H1 (cell line): ENCODE measurements around the gene RNF151.

Experiments used
- CHD1 ChIP-seq: IDR thresholded peaks from 2 replicates; pipeline ENCODE4 v1.6.1; 2012; ENCODE audit warnings: low read depth, low read length, improper control_type of control experiment
- EP300 ChIP-seq, 2 experiments: IDR thresholded peaks; 1 replicate in 1 of 2; 2 replicates in 1 of 2; pipeline ENCODE4 v1.6.1; 2011 to 2012; ENCODE audit warnings: low read depth in 2 of 2, low read length in 2 of 2, mild to moderate bottlenecking in 2 of 2, borderline replicate concordance in 1 of 2, inconsistent platforms in 1 of 2, moderate library complexity in 1 of 2
- EZH2 ChIP-seq: fragments of 200-600 bp; sonication (generic); IDR thresholded peaks from 2 replicates; pipeline ENCODE4 v1.7.1; 2012; ENCODE audit warnings: low read depth, mild to moderate bottlenecking, moderate library complexity, low read length, inconsistent platforms; ENCODE audit not compliant: severe bottlenecking
- GABPA ChIP-seq: IDR thresholded peaks from 2 replicates; pipeline ENCODE4 v1.6.1; 2011; ENCODE audit warnings: mild to moderate bottlenecking, low read length, moderate library complexity, borderline replicate concordance; ENCODE audit not compliant: insufficient read depth
- POLR2A ChIP-seq, 2 experiments: IDR thresholded peaks; 1 replicate in 1 of 2; 2 replicates in 1 of 2; pipeline ENCODE4 v1.6.1; 2011; ENCODE audit warnings: low read depth in 2 of 2, low read length in 2 of 2, mild to moderate bottlenecking in 2 of 2; ENCODE audit errors: control extremely low read depth in 1 of 2
- RFX5 ChIP-seq: IDR thresholded peaks from 2 replicates; pipeline ENCODE4 v1.6.1; 2011; ENCODE audit warnings: low read depth, low read length, improper control_type of control experiment, borderline replicate concordance
- SUZ12 ChIP-seq: fragments of 200-600 bp; sonication (generic); IDR thresholded peaks from 2 replicates; pipeline ENCODE4 v1.6.1; 2012; ENCODE audit warnings: mild to moderate bottlenecking, inconsistent platforms, low read length, moderate library complexity, mixed read lengths
- TF ChIP-seq, protein P1 (sequence below), 3 experiments: IDR thresholded peaks; 1 replicate in 2 of 3; 2 replicates in 1 of 3; pipeline versions ENCODE4 v1.5.1 to v1.6.1; 2011; ENCODE audit warnings: low read length in 3 of 3, mild to moderate bottlenecking in 3 of 3, inconsistent platforms in 2 of 3, low read depth in 1 of 3, moderate library complexity in 1 of 3; ENCODE audit not compliant: insufficient read depth in 1 of 3; ENCODE audit errors: control extremely low read depth in 1 of 3

DNA sequence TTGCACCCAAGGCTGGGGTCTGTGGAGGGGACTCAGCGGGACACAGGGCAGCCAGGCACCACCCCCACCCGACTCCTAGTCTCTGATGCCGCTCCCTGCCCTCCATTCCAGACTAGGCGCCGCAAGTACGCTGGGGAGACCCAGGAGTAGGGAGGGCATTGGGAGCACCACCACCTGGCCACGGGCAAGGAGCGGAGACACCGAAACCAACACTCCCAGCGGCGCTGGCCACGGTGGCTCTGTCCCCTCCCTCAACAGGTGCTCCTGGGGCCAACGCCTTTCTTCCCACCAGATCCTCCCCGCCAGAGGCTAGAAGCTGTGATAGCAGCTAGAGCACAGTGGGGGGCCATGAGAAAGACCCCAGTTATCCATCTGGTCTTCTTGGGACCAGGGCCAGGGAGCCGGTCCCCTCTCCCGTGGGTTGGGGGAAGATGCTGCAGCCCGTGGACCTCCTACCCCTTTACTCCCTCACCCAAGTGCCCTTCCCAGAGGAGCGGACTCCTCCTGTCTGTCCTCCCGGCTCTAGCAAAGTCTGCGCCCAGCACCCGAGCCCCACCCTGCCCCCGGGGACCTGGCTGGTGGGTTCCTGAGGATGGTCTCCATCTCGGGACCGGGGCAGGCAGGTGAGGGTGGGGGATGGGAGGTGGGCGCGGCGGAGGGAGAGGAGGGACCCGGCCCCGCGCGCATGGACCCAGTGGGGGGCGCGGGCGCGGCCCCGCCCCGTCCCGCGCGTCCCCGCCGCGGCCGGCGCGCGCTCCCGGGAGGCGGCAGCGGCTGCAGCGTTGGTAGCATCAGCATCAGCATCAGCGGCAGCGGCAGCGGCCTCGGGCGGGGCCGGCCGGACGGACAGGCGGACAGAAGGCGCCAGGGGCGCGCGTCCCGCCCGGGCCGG, 22.8 kb downstream of the RNF151 start, which contains the start of gene SYNGR3:
- TF ChIP-seq EZH2 = no peak
- no peak for TF ChIP-seq GABPA
- no peak for TF ChIP-seq RFX5
- TF ChIP-seq SUZ12 = peak; percentile 25; the same call in 1 of the 2 replicates
- TF ChIP-seq, protein P1, sequence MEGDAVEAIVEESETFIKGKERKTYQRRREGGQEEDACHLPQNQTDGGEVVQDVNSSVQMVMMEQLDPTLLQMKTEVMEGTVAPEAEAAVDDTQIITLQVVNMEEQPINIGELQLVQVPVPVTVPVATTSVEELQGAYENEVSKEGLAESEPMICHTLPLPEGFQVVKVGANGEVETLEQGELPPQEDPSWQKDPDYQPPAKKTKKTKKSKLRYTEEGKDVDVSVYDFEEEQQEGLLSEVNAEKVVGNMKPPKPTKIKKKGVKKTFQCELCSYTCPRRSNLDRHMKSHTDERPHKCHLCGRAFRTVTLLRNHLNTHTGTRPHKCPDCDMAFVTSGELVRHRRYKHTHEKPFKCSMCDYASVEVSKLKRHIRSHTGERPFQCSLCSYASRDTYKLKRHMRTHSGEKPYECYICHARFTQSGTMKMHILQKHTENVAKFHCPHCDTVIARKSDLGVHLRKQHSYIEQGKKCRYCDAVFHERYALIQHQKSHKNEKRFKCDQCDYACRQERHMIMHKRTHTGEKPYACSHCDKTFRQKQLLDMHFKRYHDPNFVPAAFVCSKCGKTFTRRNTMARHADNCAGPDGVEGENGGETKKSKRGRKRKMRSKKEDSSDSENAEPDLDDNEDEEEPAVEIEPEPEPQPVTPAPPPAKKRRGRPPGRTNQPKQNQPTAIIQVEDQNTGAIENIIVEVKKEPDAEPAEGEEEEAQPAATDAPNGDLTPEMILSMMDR (IDR thresholded peaks at IDR 0.05; ENCODE audit: control extremely low read depth in 1 of 3, insufficient read depth in 1 of 3, low read depth in 1 of 3, low read length in 3 of 3) = no peak
- no peak for TF ChIP-seq POLR2A (IDR thresholded peaks at IDR 0.05; ENCODE audit: control extremely low read depth in 1 of 2, low read depth in 2 of 2, low read length in 2 of 2)
- no peak for TF ChIP-seq EP300 (IDR thresholded peaks at IDR 0.05; ENCODE audit: borderline replicate concordance in 1 of 2, low read depth in 2 of 2, low read length in 2 of 2)
- no peak for TF ChIP-seq CHD1
